Activated CD8-positive, alpha-beta T cell treated with anti-CD3 and anti-CD28 coated beads for 36 hours (primary cell): Measurements from ENCODE around the gene DSTN. TPM values are rescaled to one million over a fixed set of nuclear protein-coding genes. Genes with fewer than 3 reads are reported as not detected.

ENCODE experiments used
- ATAC-seq: fragments of 200-7000 bp; cut with Tn5 transposase; one replicate; pipeline ENCODE4 v1.10.0; 2021; ENCODE audit warnings: mild to moderate bottlenecking, moderate library complexity
- CTCF ChIA-PET: fragments of 350-600 bp; sonication (Branson Sonifier 250); formaldehyde crosslinking; loops from one replicate; lab custom pipeline; 2021; ENCODE audit warnings: antibody characterized with exemption; lab: Charles Lee
- POLR2A ChIA-PET: fragments of 350-600 bp; sonication (Branson Sonifier 250); formaldehyde crosslinking; loops from one replicate; lab custom pipeline; 2021; ENCODE audit warnings: antibody characterized with exemption; lab: Charles Lee
- DNase-seq: peaks from one replicate; pipeline ENCODE4 v3.0.0-alpha.2; 2020
- H3K27ac Mint-ChIP-seq: one replicate; pipeline ENCODE4 v1.8.0; 2021; ENCODE audit warnings: mild to moderate bottlenecking, mixed read lengths
- H3K27me3 Mint-ChIP-seq: one replicate; pipeline ENCODE4 v1.8.0; 2021; ENCODE audit warnings: mixed read lengths
- H3K36me3 Mint-ChIP-seq: one replicate; pipeline ENCODE4 v1.8.0; 2021; ENCODE audit warnings: low read depth, mixed read lengths
- H3K4me1 Mint-ChIP-seq: one replicate; pipeline ENCODE4 v1.8.0; 2021; ENCODE audit warnings: low read depth, mixed read lengths
- H3K4me3 Mint-ChIP-seq: one replicate; pipeline ENCODE4 v1.8.0; 2021; ENCODE audit warnings: mild to moderate bottlenecking, moderate library complexity, mixed read lengths
- H3K9me3 Mint-ChIP-seq: one replicate; pipeline ENCODE4 v1.8.0; 2021; ENCODE audit warnings: mixed read lengths
- CTCF ChIP-seq: fragments of 200-600 bp; IDR thresholded peaks from one replicate; pipeline ENCODE4 v1.8.0; 2022; ENCODE audit warnings: antibody characterized with exemption, mild to moderate bottlenecking
- intact Hi-C: fragments of 100-400 bp; cut with micrococcal nuclease; formaldehyde crosslinking; loops from one replicate; pipeline ENCODE4 v1.10.0; 2022
- total RNA-seq, 2 experiments: library from RNA; stranded (reverse); gene quantifications; one replicate each; pipeline ENCODE4 v1.2.3, GENCODE V29; 2021

The DSTN gene
- total RNA-seq, 2 experiments from 2014 or later, result 55.5 to 56.4 TPM

- ATAC-seq (no peak), DNase-seq (no peak)
- no peak overlapping the region for H3K4me3 Mint-ChIP-seq
- peaks cover 28% of the 10 kb centered on the region for H3K36me3 Mint-ChIP-seq
- no peak for TF ChIP-seq CTCF
- H3K9me3 Mint-ChIP-seq, result peaks cover 10% of the 10 kb centered on the region
- no peak overlapping the region for H3K27ac Mint-ChIP-seq
- no peaks in the 10 kb centered on the region for H3K27me3 Mint-ChIP-seq
- POLR2A ChIA-PET, result no interaction called here
- intact Hi-C loops, result no loop called here
- CTCF ChIA-PET, result interaction anchor here (1.0 to 2.7 kb wide), 4 partner anchors 27 to 308 kb away, joined by 3 to 11 read pairs (median 4); partner anchors contain the start of gene RRBP1
- H3K4me1 Mint-ChIP-seq, result peaks cover 18% of the 10 kb centered on the region
Observed at GRCh38 chr20:17655286-17655651, 85.4 kb downstream of the DSTN start.

- Mint-ChIP-seq H3K9me3 (peaks cover 10% of the 10 kb centered on the region), H3K27me3 (no peaks in the 10 kb centered on the region), H3K4me3 (no peak overlapping the region), H3K36me3 (peaks cover 34% of the 10 kb centered on the region), H3K4me1 (peaks cover 23% of the 10 kb centered on the region), H3K27ac (no peak overlapping the region)
- DNase-seq, result peak; percentile 22
- ATAC-seq, result no peak
- ChIA-PET POLR2A (no interaction called here), CTCF (interaction anchor here (1.0 to 2.7 kb wide), 3 partner anchors 27 to 151 kb away, joined by 3 to 11 read pairs (median 5); partner anchors contain the start of gene RRBP1)
- no peak for TF ChIP-seq CTCF
- intact Hi-C loops, result no loop called here
Observed at GRCh38 chr20:17655865-17656479, 86.1 kb downstream of the DSTN start.

GRCh38 chr20:17657079-17657825, 87.4 kb downstream of the DSTN start:
- ATAC-seq (no peak), DNase-seq (no peak)
- POLR2A ChIA-PET, result no interaction called here
- Mint-ChIP-seq H3K27me3 (no peaks in the 10 kb centered on the region), H3K4me1 (peaks cover 27% of the 10 kb centered on the region), H3K27ac (no peak overlapping the region), H3K4me3 (no peak overlapping the region), H3K9me3 (peaks cover 10% of the 10 kb centered on the region), H3K36me3 (peaks cover 34% of the 10 kb centered on the region)
- TF ChIP-seq CTCF, result no peak
- CTCF ChIA-PET, result interaction anchor here (0.8 to 1.7 kb wide), 2 partner anchors 23 to 25 kb away, joined by 3 to 7 read pairs; partner anchors contain the start of gene RRBP1
- intact Hi-C loops, result no loop called here

- POLR2A ChIA-PET, result no interaction called here
- Mint-ChIP-seq H3K4me3 (no peak overlapping the region), H3K4me1 (peaks cover 36% of the 10 kb centered on the region), H3K9me3 (peaks cover 10% of the 10 kb centered on the region), H3K27ac (no peak overlapping the region), H3K27me3 (no peaks in the 10 kb centered on the region), H3K36me3 (peaks cover 34% of the 10 kb centered on the region)
- DNase-seq (no peak), ATAC-seq (no peak)
- CTCF ChIA-PET, result interaction anchor here (1.7 kb wide), 1 partner anchor 24 kb away, joined by 7 read pairs; the partner anchor contains the start of gene RRBP1
- intact Hi-C loops, result no loop called here
- TF ChIP-seq CTCF, result no peak
Observed at GRCh38 chr20:17657898-17658647, 88.2 kb downstream of the DSTN start.
